A549 (cell line): ENCODE results near the gene RAB1B.

ENCODE experiments used
- BHLHE40 ChIP-seq: IDR thresholded peaks from 2 replicates; pipeline ENCODE4 v1.6.1; 2012; ENCODE audit warnings: low read depth, low read length, inconsistent platforms
- CEBPB ChIP-seq, 2 experiments: fragments of >200 bp in 1 of 2; sonication (Bioruptor Twin) in 1 of 2; formaldehyde crosslinking in 1 of 2; IDR thresholded peaks; 2 replicates each; pipeline ENCODE4 v1.6.1; 2012 to 2016
- CTCF ChIP-seq: fragments of >200 bp; sonication (Bioruptor Twin); formaldehyde crosslinking; IDR thresholded peaks from 3 replicates; pipeline ENCODE4 v1.5.1; 2016
- HDAC2 ChIP-seq: fragments of 200-600 bp; sonication (generic); IDR thresholded peaks from 2 replicates; pipeline ENCODE4 v1.6.1; 2016
- KDM5A ChIP-seq: fragments of 200-600 bp; sonication (generic); IDR thresholded peaks from 2 replicates; pipeline ENCODE4 v1.6.1; 2016; ENCODE audit warnings: antibody characterized with exemption, mild to moderate bottlenecking
- POLR2A ChIP-seq: IDR thresholded peaks from 2 replicates; pipeline ENCODE4 v1.6.1; 2012; ENCODE audit warnings: mild to moderate bottlenecking, low read length
- RAD21 ChIP-seq, 2 experiments: fragments of >200 bp in 1 of 2; sonication (Bioruptor Twin) in 1 of 2; formaldehyde crosslinking in 1 of 2; IDR thresholded peaks in 1 of 2; conservative IDR thresholded peaks in 1 of 2; 2 replicates in 1 of 2; 3 replicates in 1 of 2; pipeline ENCODE4 v1.6.1; 2012 to 2018; ENCODE audit warnings: inconsistent platforms in 1 of 2
- RARB ChIP-seq: fragments of 250-450 bp; sonication (Bioruptor Pico); IDR thresholded peaks from 2 replicates; pipeline ENCODE4 v1.8.0; 2021; ENCODE audit warnings: mild to moderate bottlenecking, moderate library complexity
- RFX5 ChIP-seq: fragments of 450-650 bp; IDR thresholded peaks from 2 replicates; pipeline ENCODE4 v1.7.1; 2014; ENCODE audit warnings: antibody characterized with exemption, mild to moderate bottlenecking, moderate library complexity
- TF ChIP-seq, protein P1 (sequence below): fragments of 250-450 bp; sonication (Bioruptor Pico); IDR thresholded peaks from 2 replicates; pipeline ENCODE4 v1.5.0; 2021; ENCODE audit warnings: mild to moderate bottlenecking, moderate library complexity, borderline replicate concordance
- TF ChIP-seq, protein P2 (sequence below): IDR thresholded peaks from 2 replicates; pipeline ENCODE4 v1.6.1; 2012

GRCh38 chr11:66280428-66280827 lies 12.0 kb downstream of the RAB1B start:
- no peak for TF ChIP-seq POLR2A
- TF ChIP-seq KDM5A = no peak
- no peak for TF ChIP-seq HDAC2
- TF ChIP-seq, protein P1, sequence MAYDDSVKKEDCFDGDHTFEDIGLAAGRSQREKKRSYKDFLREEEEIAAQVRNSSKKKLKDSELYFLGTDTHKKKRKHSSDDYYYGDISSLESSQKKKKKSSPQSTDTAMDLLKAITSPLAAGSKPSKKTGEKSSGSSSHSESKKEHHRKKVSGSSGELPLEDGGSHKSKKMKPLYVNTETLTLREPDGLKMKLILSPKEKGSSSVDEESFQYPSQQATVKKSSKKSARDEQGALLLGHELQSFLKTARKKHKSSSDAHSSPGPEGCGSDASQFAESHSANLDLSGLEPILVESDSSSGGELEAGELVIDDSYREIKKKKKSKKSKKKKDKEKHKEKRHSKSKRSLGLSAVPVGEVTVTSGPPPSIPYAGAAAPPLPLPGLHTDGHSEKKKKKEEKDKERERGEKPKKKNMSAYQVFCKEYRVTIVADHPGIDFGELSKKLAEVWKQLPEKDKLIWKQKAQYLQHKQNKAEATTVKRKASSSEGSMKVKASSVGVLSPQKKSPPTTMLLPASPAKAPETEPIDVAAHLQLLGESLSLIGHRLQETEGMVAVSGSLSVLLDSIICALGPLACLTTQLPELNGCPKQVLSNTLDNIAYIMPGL (CRISPR knock-in tag) = no peak
- TF ChIP-seq RFX5 = no peak
- no peak for TF ChIP-seq RARB (CRISPR knock-in tag)
- no peak for TF ChIP-seq CTCF
- no peak for TF ChIP-seq RAD21 (conservative IDR thresholded peaks at IDR 0.05 in 1 of 2, IDR thresholded peaks at IDR 0.05 in 1 of 2)
- TF ChIP-seq, protein P2, sequence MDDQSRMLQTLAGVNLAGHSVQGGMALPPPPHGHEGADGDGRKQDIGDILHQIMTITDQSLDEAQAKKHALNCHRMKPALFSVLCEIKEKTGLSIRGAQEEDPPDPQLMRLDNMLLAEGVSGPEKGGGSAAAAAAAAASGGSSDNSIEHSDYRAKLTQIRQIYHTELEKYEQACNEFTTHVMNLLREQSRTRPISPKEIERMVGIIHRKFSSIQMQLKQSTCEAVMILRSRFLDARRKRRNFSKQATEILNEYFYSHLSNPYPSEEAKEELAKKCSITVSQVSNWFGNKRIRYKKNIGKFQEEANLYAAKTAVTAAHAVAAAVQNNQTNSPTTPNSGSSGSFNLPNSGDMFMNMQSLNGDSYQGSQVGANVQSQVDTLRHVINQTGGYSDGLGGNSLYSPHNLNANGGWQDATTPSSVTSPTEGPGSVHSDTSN = no peak
- TF ChIP-seq BHLHE40 = no peak
- no peak for TF ChIP-seq CEBPB (IDR thresholded peaks at IDR 0.05)
